ENCODE data around the gene FSTL4.

GRCh38 chr5:133635051-133635450 is 22.7 kb upstream of the FSTL4 start:
- TF ChIP-seq CTCF (IDR thresholded peaks at IDR 0.05; ENCODE audit: low read length) (no peak), EZH2 (IDR thresholded peaks at IDR 0.05; ENCODE audit: borderline replicate concordance, low read length) (no peak)
